ENCODE results near the gene ARHGAP23.
"Not testable (repeated sequence)": the region's sequence is repeated elsewhere in the genome, so short reads cannot be mapped to it uniquely, and the experiment has no call there.

ARHGAP23 gene

GRCh38 chr17:38485681-38486298 lies 57.5 kb downstream of the ARHGAP23 start:
- not testable (repeated sequence) for H3K9me3 ChIP-seq (ENCODE audit: control insufficient read depth in 1 of 2, low read length in 2 of 2); H3K36me3 ChIP-seq (ENCODE audit: control insufficient read depth in 1 of 2, insufficient read depth in 2 of 2, low read length in 2 of 2); H3K9ac ChIP-seq (ENCODE audit: low read depth in 1 of 2, low read length in 2 of 2); H3K27ac ChIP-seq (ENCODE audit: low read depth, low read length); H3K4me3 ChIP-seq (ENCODE audit: low read depth in 1 of 2, low read length in 2 of 2); H3K27me3 ChIP-seq (ENCODE audit: control insufficient read depth in 1 of 2, insufficient read depth in 2 of 2, low read length in 2 of 2); H3K4me1 ChIP-seq (ENCODE audit: control insufficient read depth in 1 of 2, insufficient read depth in 2 of 2, low read length in 2 of 2)

GRCh38 chr17:38489774-38490173 lies 61.5 kb downstream of the ARHGAP23 start:
- not testable (repeated sequence) for H3K27ac ChIP-seq (ENCODE audit: low read depth, low read length); H3K27me3 ChIP-seq (ENCODE audit: control insufficient read depth in 1 of 2, insufficient read depth in 2 of 2, low read length in 2 of 2); H3K4me1 ChIP-seq (ENCODE audit: control insufficient read depth in 1 of 2, insufficient read depth in 2 of 2, low read length in 2 of 2); H3K4me3 ChIP-seq (ENCODE audit: low read depth in 1 of 2, low read length in 2 of 2); H3K9me3 ChIP-seq (ENCODE audit: control insufficient read depth in 1 of 2, low read length in 2 of 2); H3K9ac ChIP-seq (ENCODE audit: low read depth in 1 of 2, low read length in 2 of 2); H3K36me3 ChIP-seq (ENCODE audit: control insufficient read depth in 1 of 2, insufficient read depth in 2 of 2, low read length in 2 of 2)

GRCh38 chr17:38491346-38492066 lies 63.2 kb downstream of the ARHGAP23 start:
- not testable (repeated sequence) for H3K9ac ChIP-seq (ENCODE audit: low read depth in 1 of 2, low read length in 2 of 2); H3K36me3 ChIP-seq (ENCODE audit: control insufficient read depth in 1 of 2, insufficient read depth in 2 of 2, low read length in 2 of 2); H3K9me3 ChIP-seq (ENCODE audit: control insufficient read depth in 1 of 2, low read length in 2 of 2); H3K27ac ChIP-seq (ENCODE audit: low read depth, low read length); H3K4me3 ChIP-seq (ENCODE audit: low read depth in 1 of 2, low read length in 2 of 2); H3K27me3 ChIP-seq (ENCODE audit: control insufficient read depth in 1 of 2, insufficient read depth in 2 of 2, low read length in 2 of 2); H3K4me1 ChIP-seq (ENCODE audit: control insufficient read depth in 1 of 2, insufficient read depth in 2 of 2, low read length in 2 of 2)

DNA sequence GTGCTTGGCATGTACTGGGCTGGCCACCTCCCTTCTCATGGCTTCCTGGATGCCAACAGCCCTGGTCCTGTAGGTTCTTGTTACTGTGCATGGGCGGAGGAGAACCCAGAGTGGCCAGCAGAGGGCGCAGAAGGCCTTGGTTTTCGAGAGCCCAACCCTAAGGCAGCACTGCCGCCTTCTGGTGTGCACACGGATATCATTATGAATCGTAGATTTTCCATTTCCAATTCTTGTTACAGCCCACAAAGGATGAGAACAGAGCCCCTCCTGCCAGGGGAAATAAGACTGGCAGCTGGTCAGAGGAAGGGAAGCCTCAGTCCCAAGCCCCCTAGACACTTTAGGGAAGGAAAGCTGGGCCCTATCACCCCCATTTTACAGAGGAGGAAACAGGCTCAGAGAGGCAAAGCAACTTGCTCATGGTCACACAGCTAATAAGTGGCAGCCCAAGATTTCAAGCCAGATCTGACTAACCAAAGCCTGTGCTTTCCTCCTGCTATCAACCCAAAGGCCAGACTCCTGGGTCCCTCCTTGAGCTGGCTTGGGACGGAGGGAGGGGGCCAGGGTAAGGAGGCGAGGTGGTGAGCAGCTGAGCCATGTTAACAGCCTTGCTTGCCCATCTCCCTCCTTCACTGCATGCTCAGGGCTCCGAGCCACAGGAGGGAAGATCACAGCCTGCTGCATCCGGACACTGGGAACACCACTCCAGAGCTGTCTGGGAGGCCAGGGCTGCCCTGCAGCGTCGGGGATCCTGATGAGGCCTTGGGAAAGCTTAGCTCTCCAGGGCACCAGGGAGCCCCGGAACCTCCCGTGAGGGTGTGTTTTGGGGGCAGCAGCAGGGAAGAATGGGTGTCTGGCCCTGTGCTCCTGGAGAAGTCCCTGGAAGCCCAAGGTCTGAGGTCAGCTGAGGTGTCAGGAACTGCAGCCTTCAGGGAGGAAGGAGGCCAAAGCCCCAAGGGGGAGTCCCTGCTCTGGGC lies 64.1 kb downstream of the ARHGAP23 start:
- H3K4me3 ChIP-seq (ENCODE audit: low read depth in 1 of 2, low read length in 2 of 2); H3K36me3 ChIP-seq (ENCODE audit: control insufficient read depth in 1 of 2, insufficient read depth in 2 of 2, low read length in 2 of 2); H3K9ac ChIP-seq (ENCODE audit: low read depth in 1 of 2, low read length in 2 of 2); H3K27me3 ChIP-seq (ENCODE audit: control insufficient read depth in 1 of 2, insufficient read depth in 2 of 2, low read length in 2 of 2); H3K27ac ChIP-seq (ENCODE audit: low read depth, low read length); H3K4me1 ChIP-seq (ENCODE audit: control insufficient read depth in 1 of 2, insufficient read depth in 2 of 2, low read length in 2 of 2); H3K9me3 ChIP-seq (ENCODE audit: control insufficient read depth in 1 of 2, low read length in 2 of 2): not testable (repeated sequence)

DNA sequence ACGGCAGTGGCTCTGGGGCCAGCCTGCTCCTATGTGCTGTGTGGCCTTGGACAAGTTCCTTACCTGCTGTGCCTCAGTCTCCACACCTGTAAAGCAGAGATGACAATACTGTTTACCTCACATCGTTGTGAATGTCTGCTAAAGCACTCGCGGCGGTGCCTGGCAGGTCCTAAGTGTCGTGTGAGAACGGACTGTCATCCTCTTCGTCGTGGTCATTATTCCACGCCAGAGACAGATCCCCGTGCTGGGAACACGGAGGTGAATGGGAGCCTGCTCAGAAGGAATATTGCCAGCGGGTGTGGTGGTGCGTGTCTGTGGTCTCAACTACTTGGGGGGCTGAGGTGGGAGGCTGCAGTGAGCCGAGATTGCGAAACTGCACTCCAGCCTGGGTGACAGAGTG lies 65.9 kb downstream of the ARHGAP23 start:
- H3K27ac ChIP-seq (ENCODE audit: low read depth, low read length); H3K9ac ChIP-seq (ENCODE audit: low read depth in 1 of 2, low read length in 2 of 2); H3K4me3 ChIP-seq (ENCODE audit: low read depth in 1 of 2, low read length in 2 of 2); H3K9me3 ChIP-seq (ENCODE audit: control insufficient read depth in 1 of 2, low read length in 2 of 2); H3K36me3 ChIP-seq (ENCODE audit: control insufficient read depth in 1 of 2, insufficient read depth in 2 of 2, low read length in 2 of 2); H3K4me1 ChIP-seq (ENCODE audit: control insufficient read depth in 1 of 2, insufficient read depth in 2 of 2, low read length in 2 of 2); H3K27me3 ChIP-seq (ENCODE audit: control insufficient read depth in 1 of 2, insufficient read depth in 2 of 2, low read length in 2 of 2): not testable (repeated sequence)

DNA sequence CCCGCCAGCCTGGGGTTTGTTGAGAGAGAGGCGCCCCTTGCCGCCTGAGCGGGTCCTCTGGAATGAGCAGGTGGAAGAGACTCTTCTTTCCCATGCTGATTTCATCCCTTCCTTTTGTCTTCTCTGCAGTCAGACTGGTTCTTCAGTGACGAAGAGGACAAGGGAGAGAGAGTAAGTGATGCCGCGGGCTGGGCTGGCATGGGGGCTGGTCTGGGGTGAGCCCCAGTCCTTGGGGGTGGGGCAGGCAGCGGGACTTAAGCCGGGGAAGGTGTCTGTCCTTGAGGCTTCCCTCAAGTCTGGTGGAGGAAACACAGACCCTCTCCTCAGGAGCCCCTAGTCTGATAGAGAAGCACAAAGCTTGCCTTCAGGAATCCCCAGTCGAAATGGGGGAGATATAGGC lies 69.4 kb downstream of the ARHGAP23 start:
- H3K27me3 ChIP-seq (ENCODE audit: control insufficient read depth in 1 of 2, insufficient read depth in 2 of 2, low read length in 2 of 2); H3K36me3 ChIP-seq (ENCODE audit: control insufficient read depth in 1 of 2, insufficient read depth in 2 of 2, low read length in 2 of 2); H3K27ac ChIP-seq (ENCODE audit: low read depth, low read length); H3K9me3 ChIP-seq (ENCODE audit: control insufficient read depth in 1 of 2, low read length in 2 of 2); H3K9ac ChIP-seq (ENCODE audit: low read depth in 1 of 2, low read length in 2 of 2); H3K4me1 ChIP-seq (ENCODE audit: control insufficient read depth in 1 of 2, insufficient read depth in 2 of 2, low read length in 2 of 2); H3K4me3 ChIP-seq (ENCODE audit: low read depth in 1 of 2, low read length in 2 of 2): not testable (repeated sequence)

GRCh38 chr17:38498353-38498752 lies 70.1 kb downstream of the ARHGAP23 start:
- Histone ChIP-seq H3K9ac (ENCODE audit: low read depth in 1 of 2, low read length in 2 of 2) (no peak overlapping the region), H3K4me1 (ENCODE audit: control insufficient read depth in 1 of 2, insufficient read depth in 2 of 2, low read length in 2 of 2) (no peaks in the 10 kb centered on the region), H3K4me3 (ENCODE audit: low read depth in 1 of 2, low read length in 2 of 2) (no peak overlapping the region), H3K27ac (ENCODE audit: low read depth, low read length) (no peak overlapping the region), H3K27me3 (ENCODE audit: control insufficient read depth in 1 of 2, insufficient read depth in 2 of 2, low read length in 2 of 2) (no peaks in the 10 kb centered on the region), H3K36me3 (ENCODE audit: control insufficient read depth in 1 of 2, insufficient read depth in 2 of 2, low read length in 2 of 2) (no peaks in the 10 kb centered on the region), H3K9me3 (ENCODE audit: control insufficient read depth in 1 of 2, low read length in 2 of 2) (no peaks in the 10 kb centered on the region)

GRCh38 chr17:38499230-38499629 lies 71.0 kb downstream of the ARHGAP23 start:
- H3K4me3 ChIP-seq (ENCODE audit: low read depth in 1 of 2, low read length in 2 of 2); H3K27ac ChIP-seq (ENCODE audit: low read depth, low read length); H3K27me3 ChIP-seq (ENCODE audit: control insufficient read depth in 1 of 2, insufficient read depth in 2 of 2, low read length in 2 of 2); H3K36me3 ChIP-seq (ENCODE audit: control insufficient read depth in 1 of 2, insufficient read depth in 2 of 2, low read length in 2 of 2); H3K9ac ChIP-seq (ENCODE audit: low read depth in 1 of 2, low read length in 2 of 2); H3K9me3 ChIP-seq (ENCODE audit: control insufficient read depth in 1 of 2, low read length in 2 of 2); H3K4me1 ChIP-seq (ENCODE audit: control insufficient read depth in 1 of 2, insufficient read depth in 2 of 2, low read length in 2 of 2): not testable (repeated sequence)

DNA sequence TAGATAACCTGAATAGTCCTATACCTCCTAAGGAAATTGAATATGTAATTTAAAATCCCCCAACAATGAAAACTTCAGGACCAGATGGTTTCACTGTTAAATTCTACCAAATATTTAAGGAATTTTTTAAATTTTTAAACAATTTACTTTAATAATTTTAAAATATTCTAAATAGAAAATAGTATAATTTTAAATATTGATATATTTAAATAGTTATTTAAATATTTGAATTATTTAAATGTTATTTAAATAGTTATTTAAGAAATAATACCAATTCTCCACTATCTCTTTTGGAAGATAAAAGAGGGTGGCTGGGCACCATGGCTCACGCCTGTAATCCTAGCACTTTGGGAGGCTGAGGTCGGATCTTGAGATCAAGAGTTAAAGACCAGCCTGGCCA lies 73.5 kb downstream of the ARHGAP23 start:
- H3K4me3 ChIP-seq (ENCODE audit: low read depth in 1 of 2, low read length in 2 of 2); H3K27me3 ChIP-seq (ENCODE audit: control insufficient read depth in 1 of 2, insufficient read depth in 2 of 2, low read length in 2 of 2); H3K9ac ChIP-seq (ENCODE audit: low read depth in 1 of 2, low read length in 2 of 2); H3K4me1 ChIP-seq (ENCODE audit: control insufficient read depth in 1 of 2, insufficient read depth in 2 of 2, low read length in 2 of 2); H3K36me3 ChIP-seq (ENCODE audit: control insufficient read depth in 1 of 2, insufficient read depth in 2 of 2, low read length in 2 of 2); H3K9me3 ChIP-seq (ENCODE audit: control insufficient read depth in 1 of 2, low read length in 2 of 2); H3K27ac ChIP-seq (ENCODE audit: low read depth, low read length): not testable (repeated sequence)

DNA sequence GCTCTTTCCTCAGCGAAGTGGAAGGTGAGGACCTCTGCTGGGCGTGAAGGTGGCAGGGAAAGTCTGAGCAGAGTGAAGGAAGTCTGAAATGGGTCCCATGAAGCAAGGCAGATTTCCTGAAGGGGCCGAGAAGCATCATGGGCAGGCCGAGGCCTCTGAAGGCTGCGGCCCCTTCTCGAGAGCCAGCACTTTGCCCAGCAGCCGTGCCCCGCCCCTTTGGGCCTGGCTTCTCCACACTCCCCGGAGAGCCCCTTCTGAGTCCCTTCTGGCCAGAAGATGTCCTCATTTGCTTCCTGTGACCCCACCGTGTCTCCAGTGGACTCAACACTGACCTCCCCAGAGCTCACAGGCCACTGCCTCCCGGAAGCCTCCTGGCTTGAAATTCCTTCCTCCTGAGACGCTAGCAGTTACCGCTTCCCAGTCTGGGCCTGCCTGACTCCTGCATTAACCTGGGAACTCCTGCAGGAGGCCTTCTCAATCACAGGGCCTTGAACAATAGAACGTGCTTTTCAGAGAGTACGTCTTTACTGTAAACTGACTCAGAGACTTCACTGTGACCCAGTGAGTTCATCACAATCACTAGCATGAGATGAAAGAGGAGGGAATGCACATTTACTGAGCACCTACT lies 75.1 kb downstream of the ARHGAP23 start:
- not testable (repeated sequence) for H3K4me1 ChIP-seq (ENCODE audit: control insufficient read depth in 1 of 2, insufficient read depth in 2 of 2, low read length in 2 of 2); H3K27ac ChIP-seq (ENCODE audit: low read depth, low read length); H3K4me3 ChIP-seq (ENCODE audit: low read depth in 1 of 2, low read length in 2 of 2); H3K27me3 ChIP-seq (ENCODE audit: control insufficient read depth in 1 of 2, insufficient read depth in 2 of 2, low read length in 2 of 2); H3K36me3 ChIP-seq (ENCODE audit: control insufficient read depth in 1 of 2, insufficient read depth in 2 of 2, low read length in 2 of 2); H3K9me3 ChIP-seq (ENCODE audit: control insufficient read depth in 1 of 2, low read length in 2 of 2); H3K9ac ChIP-seq (ENCODE audit: low read depth in 1 of 2, low read length in 2 of 2)
